Measurements from ENCODE around the gene NTNG2.
A peak's percentile ranks its signal among the peaks of the same experiment; 100 is the strongest.
"Not testable (repeated sequence)": the region's sequence is repeated elsewhere in the genome, so short reads cannot be mapped to it uniquely, and the experiment has no call there.

The NTNG2 gene

DNA sequence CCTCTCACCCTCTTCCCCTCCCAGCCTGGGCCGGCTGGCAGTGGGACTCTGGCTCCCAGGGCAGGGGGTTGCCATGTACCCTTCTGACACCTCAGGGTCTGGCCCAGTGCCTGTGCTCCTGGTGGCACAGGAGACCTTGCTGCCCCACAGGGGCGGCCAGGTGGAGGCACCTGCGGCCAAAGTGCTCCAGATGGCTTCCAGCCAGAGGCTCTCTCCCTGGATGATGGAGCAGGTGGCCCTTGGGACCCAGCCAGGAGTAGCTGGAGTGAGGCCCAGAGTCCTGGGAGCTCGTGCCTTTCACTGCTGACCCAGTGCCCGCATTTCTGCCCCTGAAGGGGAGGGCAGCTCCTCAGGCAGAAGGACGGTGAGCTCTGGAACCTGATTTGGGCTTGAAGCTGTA is 87.3 kb downstream of the NTNG2 start:
- FAIRE-seq (no peak), DNase-seq (ENCODE audit: low spot score) (no peak)

GRCh38 chr9:132249690-132250089 is 87.8 kb downstream of the NTNG2 start:
- no peak for DNase-seq (ENCODE audit: low spot score)

GRCh38 chr9:132250324-132251262 is 88.7 kb downstream of the NTNG2 start:
- FAIRE-seq (no peak), DNase-seq (ENCODE audit: low spot score) (no peak)

More at GRCh38 chr9:132249690-132250089, 87.8 kb downstream of the NTNG2 start:
- no peak for FAIRE-seq

GRCh38 chr9:132260846-132261245 is 99.0 kb downstream of the NTNG2 start:
- DNase-seq (ENCODE audit: low spot score) (no peak), FAIRE-seq (no peak)

DNA sequence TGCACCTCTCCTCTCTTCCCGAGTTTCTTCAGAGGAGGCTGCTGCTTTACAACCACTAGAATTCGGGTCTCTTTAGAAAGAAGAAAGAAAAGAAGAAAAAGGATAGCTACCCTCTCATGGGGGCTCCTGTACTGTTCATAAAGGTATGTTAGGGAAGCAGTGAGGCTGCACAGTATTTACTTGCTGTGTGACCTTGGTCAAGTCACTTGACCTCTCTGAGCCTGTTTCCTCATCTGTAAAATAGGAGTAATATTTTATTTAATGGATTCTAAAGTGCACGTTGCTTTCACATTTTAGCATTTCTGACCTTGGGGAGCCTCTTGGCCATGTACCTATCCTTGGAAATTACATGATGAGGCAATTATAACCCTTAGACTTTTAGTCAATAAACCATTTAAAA is 104.2 kb downstream of the NTNG2 start:
- no peak for FAIRE-seq
- no peak for DNase-seq (ENCODE audit: low spot score)

GRCh38 chr9:132267660-132268059 is 105.8 kb downstream of the NTNG2 start:
- DNase-seq (ENCODE audit: low spot score): no peak
- FAIRE-seq: no peak

DNA sequence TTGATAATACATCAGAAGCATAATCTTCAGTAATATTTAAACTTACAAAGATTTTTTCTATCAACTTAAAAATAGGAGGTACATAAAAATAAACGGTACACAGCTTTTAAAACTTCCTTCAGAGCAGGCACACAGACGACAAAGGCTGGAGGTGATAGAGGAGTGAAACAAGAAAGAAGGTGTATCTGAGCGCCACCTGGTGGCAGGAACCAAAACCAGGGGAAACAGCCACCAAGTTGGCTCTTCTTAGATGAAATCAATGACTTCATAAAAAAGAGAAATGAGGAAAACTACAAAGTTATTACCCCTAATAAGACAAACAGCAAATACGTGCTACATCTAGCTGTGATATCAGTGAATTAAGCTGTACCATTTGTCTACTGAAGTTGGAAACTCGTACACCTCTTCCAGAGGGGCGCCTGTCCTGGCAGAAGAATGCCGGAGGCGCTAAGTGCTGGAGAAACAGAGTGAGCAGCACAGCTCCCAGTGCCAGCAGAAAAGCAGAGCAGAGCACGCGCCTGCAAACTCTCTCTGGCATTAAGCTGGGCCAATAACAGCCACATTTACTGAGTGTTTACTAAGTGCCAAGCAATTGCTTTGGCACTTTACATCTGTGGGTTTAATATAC is 107.0 kb downstream of the NTNG2 start:
- FAIRE-seq (no peak), DNase-seq (ENCODE audit: low spot score) (peak; percentile 59)

DNA sequence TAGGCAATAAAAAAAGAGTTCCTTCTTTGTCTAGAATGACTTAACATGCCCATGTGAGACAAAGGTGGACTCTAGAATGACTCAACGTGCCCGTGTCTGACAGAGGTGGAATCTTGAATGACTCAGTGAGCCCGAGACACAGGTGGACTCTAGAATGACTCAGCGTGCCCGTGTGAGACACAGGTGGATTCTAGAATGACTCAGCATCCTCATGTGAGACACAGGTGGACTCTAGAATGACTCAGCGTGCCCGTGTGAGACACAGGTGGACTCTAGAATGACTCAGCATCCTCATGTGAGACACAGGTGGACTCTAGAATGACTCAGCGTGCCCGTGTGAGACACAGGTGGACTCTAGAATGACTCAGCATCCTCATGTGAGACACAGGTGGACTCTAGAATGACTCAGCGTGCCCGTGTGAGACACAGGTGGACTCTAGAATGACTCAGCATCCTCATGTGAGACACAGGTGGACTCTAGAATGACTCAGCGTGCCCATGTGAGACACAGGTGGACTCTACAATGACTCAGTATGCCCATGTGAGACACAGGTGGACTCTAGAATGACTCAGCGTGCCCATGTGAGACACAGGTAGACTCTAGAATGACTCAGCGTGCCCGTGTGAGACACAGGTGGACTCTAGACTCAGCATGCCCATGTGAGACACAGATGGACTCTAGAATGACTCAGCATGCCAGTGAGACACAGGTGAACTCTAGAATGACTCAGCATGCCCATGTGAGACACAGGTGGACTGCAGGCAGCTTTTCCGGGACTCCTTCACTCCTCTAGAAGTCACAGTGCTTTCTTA is 108.1 kb downstream of the NTNG2 start:
- not testable (repeated sequence) for FAIRE-seq
- DNase-seq (ENCODE audit: low spot score): peak; percentile 68

GRCh38 chr9:132274861-132275260 is 113.0 kb downstream of the NTNG2 start:
- no peak for DNase-seq (ENCODE audit: low spot score)

GRCh38 chr9:132283165-132283564 is 121.3 kb downstream of the NTNG2 start:
- DNase-seq (ENCODE audit: low spot score): no peak
- FAIRE-seq: no peak

More at GRCh38 chr9:132274861-132275260, 113.0 kb downstream of the NTNG2 start:
- FAIRE-seq: no peak

- DNase-seq (ENCODE audit: low spot score): no peak
- no peak for FAIRE-seq
Observed at GRCh38 chr9:132283863-132284262, 122.0 kb downstream of the NTNG2 start.

- FAIRE-seq (no peak), DNase-seq (ENCODE audit: low spot score) (no peak)
Observed at GRCh38 chr9:132287256-132287760, 125.5 kb downstream of the NTNG2 start.

- FAIRE-seq (no peak), DNase-seq (ENCODE audit: low spot score) (no peak)
Observed at GRCh38 chr9:132288361-132288760, 126.5 kb downstream of the NTNG2 start.

DNA sequence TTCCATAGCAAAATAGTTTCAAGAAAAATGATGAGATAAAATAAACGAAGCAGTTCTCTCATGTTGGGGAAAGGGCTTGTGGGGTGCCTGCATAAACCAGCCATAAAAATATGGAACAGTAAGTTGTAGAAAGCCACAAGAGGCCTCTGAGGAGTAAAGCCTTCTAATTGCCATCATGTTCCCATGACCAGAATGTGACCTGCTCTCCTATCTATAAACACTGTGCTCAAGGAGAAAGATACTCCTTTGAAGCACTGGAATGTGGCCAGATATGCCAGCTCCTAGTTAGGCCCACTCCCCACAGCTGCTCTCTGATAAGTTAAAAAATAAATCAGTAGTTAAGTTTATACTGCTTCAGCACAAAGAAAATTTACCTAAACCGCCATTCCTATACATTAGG is 127.1 kb downstream of the NTNG2 start:
- no peak for FAIRE-seq
- DNase-seq (ENCODE audit: low spot score): no peak

DNA sequence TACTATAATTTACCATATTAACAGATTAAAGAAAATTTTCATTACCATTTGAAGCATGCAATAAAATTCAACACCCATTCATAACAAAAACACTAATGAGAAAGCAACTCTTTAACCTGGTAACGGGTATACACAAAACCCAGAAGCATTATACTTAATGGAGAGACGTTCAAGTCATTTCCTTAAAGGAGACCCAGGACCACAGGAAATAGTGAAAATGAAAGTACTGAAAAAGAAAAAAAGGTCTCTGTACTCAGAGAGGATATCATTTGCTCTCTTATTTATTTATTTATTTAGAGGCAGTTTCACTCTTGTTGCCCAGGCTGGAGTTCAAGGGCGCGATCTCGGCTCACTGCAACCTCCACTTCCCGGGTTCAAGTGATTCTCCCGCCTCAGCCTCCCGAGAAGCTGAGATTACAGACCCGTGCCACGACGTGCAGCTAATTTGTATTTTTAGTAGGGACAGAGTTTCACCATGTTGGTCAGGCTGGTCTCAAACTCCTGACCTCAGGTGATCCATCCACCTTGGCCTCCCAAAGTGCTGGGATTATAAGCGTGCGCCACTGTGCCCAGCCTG is 131.4 kb downstream of the NTNG2 start:
- no peak for FAIRE-seq
- DNase-seq (ENCODE audit: low spot score): no peak

All from urothelium cell line (cell line).